Liver (tissue), 3 donors: Measurements from ENCODE around the gene MEF2B.

Source experiments
- JUND ChIP-seq, 2 donors: IDR thresholded peaks; 2 replicates each; pipeline ENCODE4 v1.6.1; 2016; ENCODE audit warnings: antibody characterized with exemption in 2 of 2
- TF ChIP-seq, protein P1 (sequence below): fragments of 150-350 bp; IDR thresholded peaks from 2 replicates; pipeline ENCODE4 v1.5.1; 2017; ENCODE audit warnings: improper control_type of control experiment, low read depth, low read length; ENCODE audit not compliant: missing input control
- donor health status: healthy.
- donor health status: healthy.

DNA sequence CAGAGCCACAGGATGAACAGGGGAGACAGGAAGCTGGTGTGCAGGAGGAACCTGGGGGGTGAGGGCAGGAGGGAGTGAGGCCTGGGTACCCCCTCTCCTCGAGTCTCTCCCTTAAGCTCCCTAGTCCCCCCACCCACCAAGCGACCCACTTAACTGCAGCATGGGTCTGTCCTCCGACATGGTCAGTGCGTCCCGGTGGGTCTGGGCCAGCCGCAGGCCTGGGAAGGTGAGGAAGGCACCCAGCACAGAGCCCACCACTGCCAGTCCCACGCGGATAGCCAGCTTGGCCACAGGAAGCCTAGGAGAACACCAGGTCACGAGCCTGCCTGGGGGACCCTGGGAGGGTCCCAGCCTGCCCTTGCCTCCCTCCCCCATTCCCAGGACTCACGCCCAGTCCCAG, 48.7 kb downstream of the MEF2B start:
- TF ChIP-seq, protein P1, sequence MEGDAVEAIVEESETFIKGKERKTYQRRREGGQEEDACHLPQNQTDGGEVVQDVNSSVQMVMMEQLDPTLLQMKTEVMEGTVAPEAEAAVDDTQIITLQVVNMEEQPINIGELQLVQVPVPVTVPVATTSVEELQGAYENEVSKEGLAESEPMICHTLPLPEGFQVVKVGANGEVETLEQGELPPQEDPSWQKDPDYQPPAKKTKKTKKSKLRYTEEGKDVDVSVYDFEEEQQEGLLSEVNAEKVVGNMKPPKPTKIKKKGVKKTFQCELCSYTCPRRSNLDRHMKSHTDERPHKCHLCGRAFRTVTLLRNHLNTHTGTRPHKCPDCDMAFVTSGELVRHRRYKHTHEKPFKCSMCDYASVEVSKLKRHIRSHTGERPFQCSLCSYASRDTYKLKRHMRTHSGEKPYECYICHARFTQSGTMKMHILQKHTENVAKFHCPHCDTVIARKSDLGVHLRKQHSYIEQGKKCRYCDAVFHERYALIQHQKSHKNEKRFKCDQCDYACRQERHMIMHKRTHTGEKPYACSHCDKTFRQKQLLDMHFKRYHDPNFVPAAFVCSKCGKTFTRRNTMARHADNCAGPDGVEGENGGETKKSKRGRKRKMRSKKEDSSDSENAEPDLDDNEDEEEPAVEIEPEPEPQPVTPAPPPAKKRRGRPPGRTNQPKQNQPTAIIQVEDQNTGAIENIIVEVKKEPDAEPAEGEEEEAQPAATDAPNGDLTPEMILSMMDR, result no peak
- TF ChIP-seq JUND (IDR thresholded peaks at IDR 0.05), result no peak
